GM12891 (cell line): ENCODE data around the gene NDFIP2.

Experiments
- POLR2A ChIP-seq: IDR thresholded peaks from 2 replicates; pipeline ENCODE4 v1.6.1; 2011; ENCODE audit warnings: low read depth, low read length, control low read depth
- POLR2AphosphoS5 ChIP-seq: IDR thresholded peaks from 2 replicates; pipeline ENCODE4 v1.6.1; 2011; ENCODE audit warnings: low read depth, low read length, control low read depth
- SPI1 ChIP-seq: IDR thresholded peaks from 2 replicates; pipeline ENCODE4 v1.6.1; 2011; ENCODE audit warnings: low read depth, low read length, control low read depth
- TAF1 ChIP-seq: IDR thresholded peaks from 2 replicates; pipeline ENCODE4 v1.6.1; 2011; ENCODE audit warnings: low read depth, low read length, control low read depth

DNA sequence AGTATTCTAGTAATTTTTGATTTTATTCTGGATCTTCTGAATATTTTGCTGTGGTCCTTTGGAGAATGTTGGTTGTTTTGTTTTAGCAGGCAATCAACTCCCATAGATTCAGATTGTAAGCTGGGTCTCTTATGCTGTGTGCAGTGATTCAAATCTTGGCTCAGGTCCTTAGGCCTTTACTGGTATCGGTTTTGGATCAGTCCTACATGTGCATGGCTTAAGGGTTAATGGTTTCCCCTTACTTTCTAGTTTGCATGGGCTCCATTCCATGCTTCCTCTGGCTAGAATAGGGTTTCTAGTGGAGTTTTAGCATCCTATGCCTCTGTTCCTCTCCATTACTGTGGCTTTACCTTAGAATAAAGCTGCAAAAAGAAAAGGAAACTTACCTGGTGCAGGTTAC, 16.1 kb downstream of the NDFIP2 start:
- TF ChIP-seq POLR2AphosphoS5 (no peak), POLR2A (no peak), TAF1 (no peak), SPI1 (no peak)
